HUES64 (cell line): ENCODE measurements around the gene PMVK.
"Not testable (repeated sequence)": the region's sequence is repeated elsewhere in the genome, so short reads cannot be mapped to it uniquely, and the experiment has no call there.

Experiments used
- H3K27ac ChIP-seq: 2 replicates; pipeline ENCODE4 v1.7.0; 2013; ENCODE audit warnings: low read depth, low read length, inconsistent platforms
- H3K27me3 ChIP-seq: 2 replicates; pipeline ENCODE4 v1.6.1; 2013; ENCODE audit warnings: mild to moderate bottlenecking, low read length; ENCODE audit not compliant: insufficient read depth
- H3K36me3 ChIP-seq: 2 replicates; pipeline ENCODE4 v1.6.1; 2013; ENCODE audit warnings: mild to moderate bottlenecking, low read length; ENCODE audit not compliant: insufficient read depth
- H3K4me1 ChIP-seq: 2 replicates; pipeline ENCODE4 v1.6.1; 2013; ENCODE audit warnings: mild to moderate bottlenecking, low read length, moderate library complexity; ENCODE audit not compliant: insufficient read depth
- H3K4me3 ChIP-seq: 2 replicates; pipeline ENCODE4 v1.5.1; 2013; ENCODE audit warnings: mild to moderate bottlenecking, low read length, moderate library complexity
- H3K9ac ChIP-seq: 2 replicates; pipeline ENCODE4 v1.6.1; 2013; ENCODE audit warnings: mild to moderate bottlenecking, low read depth, low read length
- H3K9me3 ChIP-seq: 2 replicates; pipeline ENCODE4 v1.6.1; 2013; ENCODE audit warnings: low read depth, low read length; ENCODE audit not compliant: insufficient read depth
- WGBS: fragments of 150-250, 120-280 bp; methylation state at CpG from one replicate; pipeline ENCODE4 v1.1.7; 2013; ENCODE audit warnings: missing lambda C conversion rate; 5-methylcytosine and 5-hydroxymethylcytosine counted together

Gene PMVK

DNA sequence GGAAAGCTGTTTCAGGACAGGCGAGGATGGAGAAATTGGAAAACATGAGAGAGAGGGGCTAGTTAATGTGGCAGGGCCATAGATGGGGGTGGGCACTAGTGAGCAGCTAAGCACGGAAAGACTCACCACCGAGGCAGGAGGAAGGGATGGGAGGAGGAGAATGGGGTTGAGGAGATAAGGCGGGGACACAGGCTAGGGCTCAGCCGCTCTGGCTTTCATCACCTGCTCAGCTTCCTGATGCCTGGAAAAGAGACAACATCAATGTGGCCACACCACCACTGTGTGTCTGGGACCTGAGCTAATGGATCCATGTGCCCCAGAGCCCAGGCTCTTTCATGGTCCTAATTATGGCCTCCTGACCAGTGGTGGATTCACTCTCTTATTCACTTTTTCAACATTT is 27.6 kb downstream of the PMVK start:
- Histone ChIP-seq H3K4me3 (no peak overlapping the region), H3K27me3 (no peaks in the 10 kb centered on the region), H3K4me1 (no peaks in the 10 kb centered on the region), H3K9me3 (peaks cover 11% of the 10 kb centered on the region), H3K36me3 (no peaks in the 10 kb centered on the region), H3K9ac (no peak overlapping the region), H3K27ac (no peak overlapping the region)
- WGBS = 91% methylated on average over 5 of the region's 5 CpGs

DNA sequence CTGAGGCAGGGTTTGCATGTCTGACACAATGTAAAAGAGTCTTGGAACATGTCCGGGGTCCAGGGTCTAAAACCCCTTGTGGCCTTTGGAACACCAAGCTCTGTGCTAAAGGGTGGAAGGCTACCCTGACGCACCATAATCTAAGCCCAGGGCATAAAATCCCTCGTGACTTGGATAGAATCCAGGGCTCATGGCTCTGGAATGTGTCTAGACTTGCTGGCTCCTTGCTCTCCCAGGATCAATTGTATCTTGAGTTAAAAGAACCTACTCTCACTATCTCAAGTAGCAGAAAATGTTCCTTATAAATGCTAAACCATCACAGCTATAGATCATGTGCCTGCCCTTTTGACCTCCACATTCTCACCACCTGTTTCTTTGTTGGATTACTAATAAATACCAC is 28.4 kb downstream of the PMVK start:
- H3K4me3 ChIP-seq, H3K27me3 ChIP-seq, H3K4me1 ChIP-seq, H3K36me3 ChIP-seq, H3K27ac ChIP-seq, H3K9ac ChIP-seq: not testable (repeated sequence)
- peaks cover 11% of the 10 kb centered on the region for H3K9me3 ChIP-seq
- 86% methylated on average over 3 of the region's 3 CpGs for WGBS

DNA sequence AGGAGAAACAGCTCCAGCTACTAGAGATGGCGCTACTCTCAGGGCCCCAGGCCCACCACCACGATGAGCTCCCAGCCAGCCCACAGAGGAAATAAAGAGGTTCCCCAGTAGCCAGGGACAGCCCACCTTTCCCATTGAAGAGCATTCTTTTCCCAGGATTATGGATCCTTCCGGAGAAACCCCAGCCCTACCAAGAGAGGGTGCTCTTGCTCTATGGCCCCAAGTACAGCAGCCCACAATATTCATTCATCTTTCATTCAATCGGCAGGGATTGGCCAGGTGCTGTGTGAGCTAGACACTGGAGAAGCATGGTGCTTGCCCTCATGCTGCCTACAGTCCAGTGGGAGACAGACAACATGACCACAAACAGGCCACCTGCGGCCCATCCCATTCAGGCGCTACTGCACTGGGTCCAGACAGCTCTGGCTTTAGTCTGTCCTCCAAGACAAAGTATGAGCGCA is 29.9 kb downstream of the PMVK start:
- Histone ChIP-seq H3K27ac (no peak overlapping the region), H3K36me3 (no peaks in the 10 kb centered on the region), H3K27me3 (no peaks in the 10 kb centered on the region), H3K4me1 (no peaks in the 10 kb centered on the region), H3K4me3 (no peak overlapping the region), H3K9ac (no peak overlapping the region), H3K9me3 (peaks cover 11% of the 10 kb centered on the region)
- 91% methylated on average over 7 of the region's 7 CpGs for WGBS

DNA sequence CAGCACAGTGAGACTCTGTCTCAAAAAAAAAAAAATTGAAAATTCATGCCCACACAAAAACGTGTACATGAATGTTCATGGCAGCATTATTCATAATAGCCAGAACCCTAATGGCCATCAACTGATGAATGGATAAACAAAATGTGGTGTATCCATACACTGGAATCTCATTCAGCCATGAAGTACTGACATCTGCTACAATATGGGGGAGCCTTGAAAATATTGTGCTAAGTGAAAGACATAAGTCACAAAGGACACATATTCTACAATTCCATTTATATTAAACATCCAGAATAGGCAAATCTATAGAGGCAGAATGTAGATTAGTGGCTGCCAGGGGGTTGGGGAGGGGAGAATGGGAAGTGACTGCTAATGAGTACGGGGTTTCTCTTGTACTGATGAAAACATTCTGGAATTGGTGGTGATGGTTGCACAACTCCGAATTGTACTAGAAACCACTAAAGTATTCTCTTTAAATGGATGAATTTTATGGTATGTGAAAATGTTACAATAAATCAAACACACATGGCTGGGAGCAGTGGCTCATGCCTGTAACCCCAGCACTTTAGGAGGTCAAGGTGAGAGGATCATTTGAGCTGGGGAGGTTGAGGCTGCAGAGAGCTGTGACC is 33.5 kb downstream of the PMVK start:
- H3K36me3 ChIP-seq = no peaks in the 10 kb centered on the region

DNA sequence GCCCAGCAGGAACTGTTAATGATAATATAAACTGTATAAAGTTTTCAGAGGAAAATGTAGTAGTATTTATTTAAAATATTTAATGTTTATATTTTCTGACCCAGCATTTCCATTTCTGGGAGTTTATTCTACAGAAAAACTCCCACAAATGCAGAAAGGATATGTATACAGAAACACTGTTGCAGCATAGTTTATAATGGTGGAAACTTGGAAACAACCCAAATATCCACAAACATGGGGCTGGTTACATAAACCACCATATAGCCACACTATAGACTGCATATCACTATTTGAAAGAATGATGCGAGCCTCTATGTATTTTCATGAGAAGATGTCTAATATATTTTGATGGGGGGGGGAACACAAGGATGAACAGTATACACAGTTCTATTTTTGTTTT is 34.9 kb downstream of the PMVK start:
- Histone ChIP-seq H3K4me1 (no peaks in the 10 kb centered on the region), H3K36me3 (no peaks in the 10 kb centered on the region), H3K9ac (no peak overlapping the region), H3K27ac (no peak overlapping the region), H3K9me3 (no peaks in the 10 kb centered on the region), H3K4me3 (no peak overlapping the region), H3K27me3 (no peaks in the 10 kb centered on the region)
- WGBS = no CpG with 5 or more reads among the region's 1 CpG

More for the DNA sequence above, 33.5 kb downstream of the PMVK start:
- no peaks in the 10 kb centered on the region for H3K4me1 ChIP-seq
- H3K4me3 ChIP-seq = no peak overlapping the region
- H3K27ac ChIP-seq = no peak overlapping the region
- H3K9me3 ChIP-seq = no peaks in the 10 kb centered on the region
- no peaks in the 10 kb centered on the region for H3K27me3 ChIP-seq
- no peak overlapping the region for H3K9ac ChIP-seq
- WGBS = 75% methylated on average over 2 of the region's 3 CpGs

DNA sequence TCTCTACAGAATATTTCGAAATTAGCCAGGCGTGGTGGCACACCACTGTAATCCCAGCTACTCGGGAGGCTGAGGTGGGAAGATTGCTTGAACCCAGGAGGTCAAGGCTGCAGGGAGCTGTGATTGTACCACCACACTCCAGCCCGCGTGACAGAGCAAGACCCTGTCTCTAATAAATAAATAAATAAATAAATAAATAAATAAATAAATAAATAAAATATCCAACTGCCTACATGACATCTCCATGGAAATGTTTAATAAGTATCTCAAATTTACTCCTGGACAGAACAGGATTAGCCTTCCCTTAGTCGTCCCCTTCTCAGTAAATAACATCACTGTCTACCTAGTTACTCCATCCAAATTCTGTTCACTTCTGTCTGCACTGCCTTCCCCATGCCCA is 37.5 kb downstream of the PMVK start:
- H3K27me3 ChIP-seq = no peaks in the 10 kb centered on the region
- H3K9me3 ChIP-seq = no peaks in the 10 kb centered on the region
- 93% methylated on average over 4 of the region's 6 CpGs for WGBS
- no peak overlapping the region for H3K9ac ChIP-seq
- no peaks in the 10 kb centered on the region for H3K4me1 ChIP-seq
- no peak overlapping the region for H3K4me3 ChIP-seq
- H3K36me3 ChIP-seq = no peaks in the 10 kb centered on the region
- no peak overlapping the region for H3K27ac ChIP-seq

DNA sequence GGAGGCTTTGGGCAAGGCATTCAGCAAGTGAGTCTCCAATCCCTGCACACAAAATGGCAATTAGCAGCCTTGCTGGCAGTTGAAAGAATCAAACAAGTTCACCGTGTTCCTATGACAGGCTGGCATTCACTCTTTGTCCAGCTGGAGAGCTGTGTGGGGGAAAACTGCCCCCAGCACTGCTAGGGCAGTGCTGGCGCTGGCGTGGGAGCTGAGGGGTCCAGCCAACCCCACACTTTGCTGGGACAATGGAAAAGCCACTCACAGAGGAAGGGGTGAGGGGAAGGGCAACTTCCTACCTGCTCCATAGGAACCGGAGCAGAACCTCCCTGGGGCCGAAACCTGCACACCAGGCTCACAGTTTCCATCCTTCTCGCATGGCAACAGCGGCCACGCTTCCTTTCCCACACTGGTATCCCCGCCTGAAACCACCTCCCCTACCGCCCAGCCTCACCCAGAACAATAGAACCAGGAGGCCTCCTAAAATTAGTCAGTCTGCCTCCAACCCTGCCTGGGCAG is 39.7 kb downstream of the PMVK start:
- Histone ChIP-seq H3K9ac (no peak overlapping the region), H3K36me3 (no peaks in the 10 kb centered on the region), H3K4me1 (no peaks in the 10 kb centered on the region), H3K9me3 (no peaks in the 10 kb centered on the region), H3K27ac (no peak overlapping the region), H3K4me3 (no peak overlapping the region), H3K27me3 (no peaks in the 10 kb centered on the region)
- WGBS = 90% methylated on average over 10 of the region's 10 CpGs

DNA sequence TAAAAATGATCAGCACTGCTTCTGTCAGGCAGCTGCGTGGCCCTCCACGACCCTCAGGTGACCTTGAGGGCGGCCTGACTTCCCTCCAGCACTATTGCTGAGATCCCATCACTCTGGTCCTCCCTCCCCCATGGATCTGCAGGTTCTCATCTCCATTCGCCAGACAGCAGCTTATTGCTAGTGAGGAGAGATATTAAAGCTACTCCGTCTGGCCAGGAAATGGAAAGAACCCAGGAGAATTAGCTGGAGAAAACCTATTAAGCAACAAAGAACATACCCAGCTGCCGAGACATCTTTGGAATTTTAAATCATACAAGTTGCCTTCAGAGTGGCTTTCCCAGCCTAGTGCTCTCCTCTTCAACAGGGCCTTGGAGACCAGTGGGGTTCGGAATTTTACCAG is 40.7 kb downstream of the PMVK start:
- no peaks in the 10 kb centered on the region for H3K9me3 ChIP-seq
- no peak overlapping the region for H3K9ac ChIP-seq
- no peaks in the 10 kb centered on the region for H3K4me1 ChIP-seq
- no peaks in the 10 kb centered on the region for H3K27me3 ChIP-seq
- no peak overlapping the region for H3K27ac ChIP-seq
- 92% methylated on average over 7 of the region's 7 CpGs for WGBS
- no peak overlapping the region for H3K4me3 ChIP-seq
- no peaks in the 10 kb centered on the region for H3K36me3 ChIP-seq

DNA sequence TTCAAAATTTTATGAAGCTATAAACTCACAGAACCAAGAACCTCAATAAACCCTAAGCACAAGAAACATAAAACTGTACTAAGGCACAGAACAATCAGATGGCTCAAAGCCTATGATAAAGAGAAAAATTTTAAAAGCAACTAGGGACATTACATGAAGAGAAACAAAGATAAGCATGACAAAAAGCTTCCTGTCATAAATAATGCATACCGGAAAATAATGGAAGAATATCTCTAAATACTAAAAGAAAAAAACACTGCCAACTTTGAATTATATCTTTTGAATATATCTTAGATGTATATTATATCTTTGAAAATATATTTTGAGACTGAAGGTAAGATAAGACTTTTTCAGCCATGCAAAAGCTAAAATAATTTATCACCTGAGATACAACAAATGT is 45.1 kb downstream of the PMVK start:
- no peaks in the 10 kb centered on the region for H3K27me3 ChIP-seq
- no CpG with 5 or more reads among the region's 1 CpG for WGBS

DNA sequence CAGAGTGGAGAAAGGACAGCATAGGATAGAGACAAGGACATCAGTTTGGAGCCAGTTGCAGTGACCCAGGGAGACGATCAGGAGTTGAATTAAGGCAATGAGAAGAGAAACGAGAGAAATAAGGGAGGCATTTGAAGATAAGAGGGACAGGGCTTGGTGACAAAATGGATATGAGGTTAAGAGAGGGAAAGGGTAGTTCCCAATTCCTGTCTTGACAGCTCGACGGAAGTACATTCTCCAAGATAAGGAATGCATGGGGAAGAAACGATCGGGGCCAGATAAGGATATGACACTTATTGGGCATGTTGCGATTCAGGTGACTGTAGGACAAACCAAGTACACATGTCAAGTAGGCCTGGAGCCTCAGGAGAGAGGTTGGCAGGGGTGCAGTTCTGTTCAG is 47.8 kb downstream of the PMVK start:
- H3K9me3 ChIP-seq = no peaks in the 10 kb centered on the region

More for the DNA sequence above, 45.1 kb downstream of the PMVK start:
- no peaks in the 10 kb centered on the region for H3K9me3 ChIP-seq
- H3K27ac ChIP-seq = no peak overlapping the region
- no peak overlapping the region for H3K4me3 ChIP-seq
- H3K36me3 ChIP-seq = no peaks in the 10 kb centered on the region
- H3K4me1 ChIP-seq = no peaks in the 10 kb centered on the region
- no peak overlapping the region for H3K9ac ChIP-seq

DNA sequence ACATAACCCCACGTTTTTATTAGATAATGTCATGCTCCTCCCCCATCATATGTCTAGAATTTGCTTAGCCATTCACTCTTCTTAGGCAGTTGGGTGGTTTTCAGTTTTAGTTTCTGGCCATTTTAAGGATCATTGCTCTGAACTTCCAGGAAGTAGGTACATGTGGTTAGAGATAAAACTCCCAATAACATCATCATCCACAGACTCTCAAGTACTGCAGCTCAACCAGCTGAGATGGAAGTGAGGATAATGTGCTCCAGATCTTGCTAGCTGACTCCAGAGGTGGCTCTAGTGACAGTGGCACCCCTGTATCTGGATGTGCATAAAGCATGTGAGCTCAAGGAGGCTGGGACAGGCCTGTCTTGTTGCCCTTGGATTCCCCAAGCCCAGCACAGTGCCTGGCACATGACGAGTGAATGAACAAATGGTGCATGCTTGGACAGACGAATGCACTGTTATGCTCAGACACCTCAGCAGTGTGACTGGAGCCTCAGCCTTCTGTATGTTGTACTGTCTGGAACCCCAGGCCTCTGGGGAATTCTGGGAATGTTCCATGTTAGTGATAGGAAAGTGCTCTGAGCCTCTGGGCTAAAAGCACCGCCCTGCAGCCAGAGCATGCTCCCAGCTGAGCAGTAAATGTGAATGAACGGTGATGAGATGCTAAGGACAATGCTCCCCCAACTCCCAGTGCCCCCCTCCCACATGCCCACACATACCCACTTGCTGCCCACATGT is 50.1 kb downstream of the PMVK start:
- Histone ChIP-seq H3K9me3 (no peaks in the 10 kb centered on the region), H3K4me1 (no peaks in the 10 kb centered on the region), H3K36me3 (no peaks in the 10 kb centered on the region), H3K27me3 (no peaks in the 10 kb centered on the region), H3K27ac (no peak overlapping the region), H3K4me3 (no peak overlapping the region), H3K9ac (no peak overlapping the region)
- WGBS = 74% methylated on average over 5 of the region's 5 CpGs

More for the DNA sequence above, 47.8 kb downstream of the PMVK start:
- no peak overlapping the region for H3K9ac ChIP-seq
- 92% methylated on average over 7 of the region's 7 CpGs for WGBS
- H3K4me3 ChIP-seq = no peak overlapping the region
- H3K36me3 ChIP-seq = no peaks in the 10 kb centered on the region
- no peaks in the 10 kb centered on the region for H3K4me1 ChIP-seq
- no peaks in the 10 kb centered on the region for H3K27me3 ChIP-seq
- H3K27ac ChIP-seq = no peak overlapping the region
